ENCODE results near the gene CHST3.

The CHST3 gene

DNA sequence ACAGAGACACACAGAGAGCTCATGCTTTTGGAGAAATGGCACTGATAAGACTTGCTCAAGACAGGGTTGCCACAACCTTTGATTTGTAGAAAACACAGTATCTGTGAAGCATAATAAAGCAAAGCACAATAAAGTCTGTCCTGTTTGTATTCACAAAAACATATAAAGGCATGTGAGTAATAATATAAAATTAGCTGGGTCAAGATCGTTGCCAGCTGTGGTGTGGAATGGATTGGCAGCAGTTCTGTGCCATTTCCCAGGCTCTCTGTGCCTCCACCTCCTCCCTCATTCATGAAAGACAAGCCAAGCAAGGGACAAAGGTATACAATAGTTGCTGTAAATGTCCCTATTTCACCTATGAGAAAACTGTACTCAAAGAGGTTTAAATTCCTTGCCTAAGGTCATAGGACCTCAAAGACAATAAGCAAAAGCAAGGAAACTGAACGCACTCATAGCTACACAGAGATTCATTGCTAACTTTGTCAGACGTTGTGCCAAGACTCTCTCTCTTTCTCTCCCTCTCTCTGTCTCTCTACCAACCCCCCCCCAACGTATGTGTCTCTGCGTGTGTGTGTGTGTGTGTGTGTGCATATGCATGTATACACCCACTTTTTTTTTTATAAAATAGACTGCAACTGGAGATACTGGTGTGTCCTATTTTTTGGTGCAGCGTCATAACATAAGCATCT, 31.8 kb downstream of the CHST3 start:
- DNase-seq, result peak; percentile 27

- no peak for DNase-seq
Observed at GRCh38 chr10:71996592-71997371, 32.6 kb downstream of the CHST3 start.

- DNase-seq, result no peak
Observed at GRCh38 chr10:71998119-71998839, 34.1 kb downstream of the CHST3 start.

DNA sequence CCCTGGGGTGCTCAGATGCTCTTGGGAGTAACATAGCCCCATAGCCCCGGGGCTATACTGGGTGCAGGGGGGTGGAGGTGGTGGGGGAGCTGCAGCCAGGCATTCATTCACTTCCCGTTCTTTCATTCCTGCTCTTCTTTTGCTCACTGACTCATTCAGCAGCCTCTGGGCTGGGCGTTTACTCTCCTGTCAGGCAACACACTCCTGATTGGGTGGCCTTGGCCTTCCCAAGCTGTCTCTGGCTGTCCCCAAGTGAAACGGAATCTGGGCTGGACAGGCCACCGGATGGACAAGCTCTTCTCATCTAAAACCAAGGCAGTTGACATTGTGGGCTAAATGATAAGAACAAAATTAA, 34.6 kb downstream of the CHST3 start:
- peak; percentile 70 for DNase-seq

- DNase-seq, result peak; percentile 68
Observed at GRCh38 chr10:71999360-72000072, 35.3 kb downstream of the CHST3 start.

DNA sequence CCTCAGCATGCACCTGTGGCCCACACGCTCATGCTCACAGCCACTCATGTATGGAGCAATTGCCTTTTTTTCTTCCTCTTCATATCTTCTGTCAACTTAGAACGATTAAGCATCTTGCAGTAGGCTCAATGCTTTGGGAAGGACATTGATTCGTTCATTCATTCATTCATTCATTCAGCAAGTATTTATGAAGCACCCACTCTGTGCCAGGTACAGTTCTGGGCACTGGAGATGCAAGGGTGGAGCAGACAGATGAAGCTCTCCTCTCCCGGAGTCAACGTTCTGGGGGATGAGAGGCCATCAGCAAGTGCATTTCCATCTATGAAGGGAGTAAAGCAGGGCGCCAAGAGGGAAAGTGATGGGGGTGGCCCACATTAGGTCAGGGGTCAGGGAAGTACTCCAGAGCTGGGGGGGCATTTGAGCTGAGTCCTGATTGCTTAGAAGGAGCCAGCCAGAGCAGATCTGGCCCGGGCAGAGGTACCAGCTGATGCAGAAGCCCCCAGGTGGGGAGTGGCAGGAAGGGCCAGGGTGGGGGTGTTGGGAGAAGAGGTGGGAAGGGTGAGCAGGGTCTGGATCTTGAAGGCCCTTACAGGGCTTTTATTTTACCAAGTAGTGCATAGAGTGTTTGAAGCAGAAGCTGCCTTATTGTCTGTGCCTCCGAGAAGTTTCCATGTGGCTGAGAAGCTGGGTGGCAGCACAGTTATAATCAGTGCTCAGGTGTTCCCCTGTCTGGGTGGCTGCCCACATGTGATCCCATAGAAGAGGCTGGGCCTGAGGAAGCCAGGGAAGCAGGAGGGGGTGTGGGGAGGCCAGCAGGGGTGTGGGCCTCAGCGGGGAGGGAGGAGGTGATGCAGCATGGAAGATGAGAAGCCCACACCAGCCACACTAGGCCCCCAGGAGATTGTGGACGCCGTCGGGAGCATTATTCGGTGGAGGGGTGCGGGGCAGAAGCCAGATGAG, 36.2 kb downstream of the CHST3 start:
- DNase-seq, result no peak

GRCh38 chr10:72001033-72001395, 36.8 kb downstream of the CHST3 start:
- DNase-seq, result no peak

GRCh38 chr10:72002354-72003295, 38.4 kb downstream of the CHST3 start:
- no peak for DNase-seq

GRCh38 chr10:72006026-72006425, 41.8 kb downstream of the CHST3 start:
- no peak for DNase-seq

- no peak for DNase-seq
Observed at GRCh38 chr10:72007246-72007892, 43.2 kb downstream of the CHST3 start.

- no peak for DNase-seq
Observed at GRCh38 chr10:72008096-72008981, 44.1 kb downstream of the CHST3 start.

- DNase-seq, result no peak
Observed at GRCh38 chr10:72009051-72009424, 44.8 kb downstream of the CHST3 start.

DNA sequence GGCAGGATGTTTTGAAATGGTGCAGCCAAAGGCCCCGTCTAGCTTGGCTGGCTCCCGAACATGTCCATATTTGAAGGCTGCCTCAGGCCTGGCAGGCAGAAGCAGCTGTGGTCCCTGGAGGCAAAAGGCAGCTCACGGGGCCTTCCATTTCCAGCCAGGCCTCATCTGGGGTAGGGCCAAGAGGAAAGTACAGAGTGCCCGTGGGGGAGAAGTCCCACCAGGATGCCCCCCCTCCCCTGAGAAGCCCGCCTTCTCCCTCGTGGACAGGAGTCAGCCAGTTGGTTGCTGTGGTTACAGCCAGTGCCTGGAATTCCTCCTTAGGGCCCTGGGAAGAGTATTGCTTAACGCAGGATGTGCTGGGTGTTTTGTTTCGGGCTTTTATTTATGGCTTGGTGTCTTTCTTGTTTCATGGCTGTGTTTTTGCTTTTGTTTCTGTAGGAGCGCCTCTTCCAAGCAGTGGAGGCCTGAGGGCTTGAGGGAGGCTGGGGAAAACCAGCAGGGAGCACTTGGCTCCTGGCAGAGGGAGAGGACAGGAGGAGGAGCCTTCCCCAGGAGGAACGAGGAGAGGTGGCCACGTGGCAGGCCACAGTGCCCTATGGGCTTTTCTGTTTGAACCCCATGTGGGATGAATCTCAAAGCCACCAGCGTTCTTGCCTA, 45.4 kb downstream of the CHST3 start:
- peak; percentile 97 for DNase-seq

DNA sequence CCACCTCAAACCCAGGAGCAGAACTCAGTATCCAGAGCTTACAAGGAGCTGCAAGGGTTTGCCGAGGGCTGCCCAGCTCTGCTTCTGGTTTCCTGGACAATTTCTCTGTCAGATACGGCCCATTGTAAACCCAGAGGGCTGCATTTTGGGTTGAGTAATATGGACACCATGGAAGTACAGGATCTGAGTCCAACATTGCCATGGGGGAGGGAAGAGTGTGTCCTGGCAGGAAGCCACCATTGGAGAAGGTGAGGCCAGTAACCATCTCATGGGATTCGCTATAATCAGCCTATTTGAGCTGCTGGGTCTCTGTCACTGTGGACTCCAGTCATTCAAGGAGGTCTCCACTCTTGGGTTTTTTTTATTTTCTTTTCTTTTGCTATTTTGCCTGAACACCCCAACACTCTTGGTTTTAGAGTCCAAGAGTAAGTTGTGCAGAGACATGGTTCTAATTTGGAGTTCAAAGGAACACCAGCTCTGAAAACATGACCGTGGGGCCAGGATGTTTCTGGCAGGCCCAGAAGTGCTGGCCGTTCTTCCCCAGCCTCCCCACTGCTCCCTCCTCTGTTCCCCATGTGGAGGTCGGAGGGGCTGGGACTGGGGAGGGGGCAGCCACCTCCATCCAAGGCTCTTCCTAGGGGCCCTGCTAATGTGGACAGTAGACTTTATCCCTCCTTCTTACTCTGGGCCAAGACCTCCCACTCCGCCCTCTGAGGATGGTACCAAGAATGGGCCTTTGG, 46.2 kb downstream of the CHST3 start:
- no peak for DNase-seq

DNA sequence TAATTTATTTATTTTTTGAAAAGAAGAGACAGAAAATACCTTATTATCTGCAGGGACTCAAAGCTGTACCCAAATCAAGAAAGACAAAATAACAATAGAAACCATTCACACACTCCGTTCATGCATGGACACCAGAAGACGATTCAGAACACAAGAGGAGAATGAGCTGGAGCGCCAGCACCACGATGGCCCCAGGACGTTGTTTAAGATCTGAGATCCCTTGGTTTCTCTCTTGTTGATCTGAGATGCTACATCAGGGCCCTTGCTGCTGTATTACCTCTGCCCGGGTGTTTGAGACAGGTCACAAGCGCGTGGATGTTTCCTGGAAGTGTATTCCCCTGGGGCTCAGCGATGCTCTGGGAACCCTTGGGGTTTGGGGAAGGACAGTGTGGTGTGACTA, 46.8 kb downstream of the CHST3 start:
- no peak for DNase-seq

- no peak for DNase-seq
Observed at GRCh38 chr10:72011468-72011867, 47.3 kb downstream of the CHST3 start.

DNA sequence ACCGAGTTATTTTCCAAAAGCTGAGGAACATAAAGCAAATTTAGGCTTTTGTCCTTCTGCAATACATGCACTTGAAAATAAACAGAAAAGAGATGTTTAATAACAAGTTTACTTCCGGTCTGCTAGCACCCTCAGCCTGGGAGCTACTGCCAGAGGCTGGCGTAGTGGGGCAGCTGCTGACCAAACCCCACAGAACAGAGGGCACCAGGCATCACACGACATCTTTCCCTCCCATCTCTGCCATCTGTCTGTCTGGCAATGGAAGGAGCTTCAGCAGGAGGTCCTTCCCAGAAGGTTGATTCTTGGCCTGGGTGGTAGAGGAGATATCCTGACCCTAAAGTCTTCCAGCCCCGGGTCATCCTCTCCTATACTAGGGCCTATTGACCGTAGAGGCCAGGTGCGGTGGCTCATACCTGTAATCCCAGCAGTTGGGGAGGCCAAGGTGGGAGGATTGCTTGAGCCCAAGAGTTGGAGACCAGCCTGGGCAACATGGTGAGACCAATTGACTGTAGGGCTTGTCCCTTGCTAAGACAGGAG, 47.8 kb downstream of the CHST3 start:
- DNase-seq, result no peak

DNA sequence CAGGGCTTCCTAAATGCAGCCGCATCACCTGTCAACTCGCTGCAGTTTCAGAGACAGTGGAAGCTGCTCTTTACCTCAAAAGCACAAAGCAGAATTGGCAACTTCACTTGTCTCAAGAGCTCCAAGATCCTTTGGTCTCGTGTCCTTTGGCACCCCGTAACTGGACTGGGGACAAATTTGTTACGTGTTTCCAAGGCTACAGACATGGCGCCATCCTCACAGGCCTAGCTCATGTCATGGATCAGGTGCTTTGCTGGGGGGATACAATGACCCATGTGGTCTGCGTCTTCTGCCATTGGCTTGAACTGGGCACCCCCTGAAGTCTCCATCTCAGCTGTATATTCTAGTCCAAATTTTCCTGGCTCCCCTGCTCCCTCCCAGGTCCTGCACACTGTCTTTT, 48.6 kb downstream of the CHST3 start:
- no peak for DNase-seq

All from fibroblast of skin of right quadriceps (primary cell).